Calu3 (cell line): ENCODE measurements around the gene SYTL4. TPM values are rescaled to one million over a fixed set of nuclear protein-coding genes. Genes with fewer than 3 reads are reported as not detected.

Source experiments
- BruUV-seq: library from RNA; stranded (reverse); fragments of 400-500 nt; replicated peaks from 2 replicates; lab custom pipeline; 2021; lab: Mats Ljungman, UMichigan
- CTCF ChIA-PET: fragments of 300-600 bp; sonication (Branson Sonifier 250); formaldehyde crosslinking; loops from one replicate; lab custom pipeline; 2022; ENCODE audit warnings: antibody characterized with exemption; lab: Charles Lee
- DNase-seq: peaks from one replicate; pipeline ENCODE4 v3.0.0; 2022
- H3K27ac Mint-ChIP-seq: one replicate; pipeline ENCODE4 v1.8.0; 2022; ENCODE audit warnings: mixed read lengths; ENCODE audit not compliant: unreplicated experiment
- H3K27me3 Mint-ChIP-seq: one replicate; pipeline ENCODE4 v1.8.0; 2022; ENCODE audit warnings: mixed read lengths; ENCODE audit not compliant: unreplicated experiment
- H3K36me3 Mint-ChIP-seq: one replicate; pipeline ENCODE4 v1.8.0; 2022; ENCODE audit warnings: mild to moderate bottlenecking, moderate library complexity, mixed read lengths; ENCODE audit not compliant: insufficient read depth, unreplicated experiment
- H3K4me1 Mint-ChIP-seq: one replicate; pipeline ENCODE4 v1.8.0; 2022; ENCODE audit warnings: mild to moderate bottlenecking, low read depth, mixed read lengths; ENCODE audit not compliant: unreplicated experiment
- H3K4me3 Mint-ChIP-seq: one replicate; pipeline ENCODE4 v1.8.0; 2022; ENCODE audit warnings: mild to moderate bottlenecking, low read depth, moderate library complexity, mixed read lengths; ENCODE audit not compliant: unreplicated experiment
- H3K9me3 Mint-ChIP-seq: one replicate; pipeline ENCODE4 v1.8.0; 2022; ENCODE audit warnings: low read depth, mixed read lengths; ENCODE audit not compliant: unreplicated experiment
- CTCF ChIP-seq: fragments of 200-600 bp; IDR thresholded peaks from one replicate; pipeline ENCODE4 v1.8.0; 2022; ENCODE audit warnings: antibody characterized with exemption; ENCODE audit not compliant: unreplicated experiment
- intact Hi-C: fragments of 100-400 bp; cut with micrococcal nuclease; formaldehyde crosslinking; loops from one replicate; pipeline ENCODE4 v1.10.0; 2022; ENCODE audit not compliant: unreplicated experiment
- total RNA-seq: library from RNA; stranded (reverse); gene quantifications from 2 replicates; pipeline ENCODE4 v1.2.3, GENCODE V29; 2022

SYTL4 gene
- total RNA-seq, 1 experiment from 2014 or later: 17.3 TPM

GRCh38 chrX:100685284-100685996 is 46.5 kb downstream of the SYTL4 start:
- no peaks in the 10 kb centered on the region for H3K9me3 Mint-ChIP-seq
- no peaks in the 10 kb centered on the region for H3K4me1 Mint-ChIP-seq
- CTCF ChIA-PET: interaction anchor here (1.2 to 1.6 kb wide), 2 partner anchors 14 to 83 kb away, joined by 4 to 12 read pairs; no protein-coding TSS in a partner anchor
- no peaks in the 10 kb centered on the region for H3K27me3 Mint-ChIP-seq
- peak; percentile 73 for DNase-seq
- H3K36me3 Mint-ChIP-seq: peaks cover 11% of the 10 kb centered on the region
- H3K4me3 Mint-ChIP-seq: no peak overlapping the region
- no TSS peak for BruUV-seq
- TF ChIP-seq CTCF: peak; percentile 76
- intact Hi-C loops: loop anchor here (1.0 to 10.0 kb wide), 2 partner anchors 83 to 171 kb away; no protein-coding TSS in a partner anchor
- no peak overlapping the region for H3K27ac Mint-ChIP-seq

DNA sequence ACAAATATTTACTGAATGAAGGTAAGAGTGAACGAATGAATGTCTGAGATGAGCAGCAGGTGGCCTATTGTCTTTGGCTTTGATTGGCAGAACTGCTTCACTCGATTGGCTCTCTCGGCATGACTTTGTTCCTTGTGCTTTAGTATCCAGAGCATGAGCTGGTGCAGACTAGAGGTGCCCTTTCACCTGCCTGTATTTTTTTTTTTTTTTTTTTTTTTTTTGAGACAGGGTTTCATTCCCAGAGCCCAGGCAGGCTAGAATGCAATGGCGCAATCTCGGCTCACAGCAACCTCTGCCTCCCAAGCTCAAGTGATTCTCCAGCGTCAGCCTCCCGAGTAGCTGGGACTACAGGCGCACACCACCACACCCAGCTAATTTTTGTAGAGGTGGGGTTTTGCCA is 49.0 kb downstream of the SYTL4 start:
- H3K36me3 Mint-ChIP-seq: peaks cover 11% of the 10 kb centered on the region
- H3K27ac Mint-ChIP-seq: no peak overlapping the region
- no peak overlapping the region for H3K4me3 Mint-ChIP-seq
- no peaks in the 10 kb centered on the region for H3K9me3 Mint-ChIP-seq
- H3K4me1 Mint-ChIP-seq: no peaks in the 10 kb centered on the region
- no TSS peak for BruUV-seq
- intact Hi-C loops: loop anchor here (10.0 kb wide), 1 partner anchor 168 kb away; no protein-coding TSS in a partner anchor
- CTCF ChIA-PET: no interaction called here
- TF ChIP-seq CTCF: no peak
- DNase-seq: no peak
- H3K27me3 Mint-ChIP-seq: no peaks in the 10 kb centered on the region

DNA sequence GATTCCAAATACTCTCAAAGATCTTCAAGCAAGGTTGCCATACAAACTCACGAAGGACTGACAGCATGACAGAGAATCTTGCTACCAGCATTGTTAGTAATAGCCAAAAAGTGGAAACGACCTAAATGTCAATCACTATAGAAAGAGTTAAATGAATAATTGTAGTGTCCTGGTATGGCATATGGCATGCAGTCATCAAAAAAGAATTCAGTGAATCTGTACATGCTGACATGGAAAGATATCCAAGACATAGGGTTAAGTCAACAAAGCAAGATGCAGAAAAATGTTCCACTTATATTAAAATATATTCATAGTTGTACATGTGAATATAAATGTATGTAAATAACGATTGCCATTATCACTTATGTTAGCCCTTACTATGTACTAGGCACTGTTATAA is 50.3 kb downstream of the SYTL4 start:
- H3K4me1 Mint-ChIP-seq: no peaks in the 10 kb centered on the region
- intact Hi-C loops: loop anchor here (10.0 kb wide), 1 partner anchor 167 kb away; no protein-coding TSS in a partner anchor
- H3K36me3 Mint-ChIP-seq: peaks cover 7% of the 10 kb centered on the region
- DNase-seq: no peak
- no peaks in the 10 kb centered on the region for H3K9me3 Mint-ChIP-seq
- CTCF ChIA-PET: interaction anchor here (1.2 kb wide), 1 partner anchor 10 kb away, joined by 4 read pairs; no protein-coding TSS in a partner anchor
- no peak for TF ChIP-seq CTCF
- no TSS peak for BruUV-seq
- no peak overlapping the region for H3K4me3 Mint-ChIP-seq
- no peak overlapping the region for H3K27ac Mint-ChIP-seq
- H3K27me3 Mint-ChIP-seq: no peaks in the 10 kb centered on the region

GRCh38 chrX:100680756-100681155 is 51.2 kb downstream of the SYTL4 start:
- no peaks in the 10 kb centered on the region for H3K9me3 Mint-ChIP-seq
- no peak overlapping the region for H3K27ac Mint-ChIP-seq
- no peaks in the 10 kb centered on the region for H3K27me3 Mint-ChIP-seq
- no peak for TF ChIP-seq CTCF
- BruUV-seq: no TSS peak
- DNase-seq: no peak
- CTCF ChIA-PET: interaction anchor here (1.2 kb wide), 1 partner anchor 9 kb away, joined by 4 read pairs; no protein-coding TSS in a partner anchor
- intact Hi-C loops: loop anchor here (10.0 kb wide), 1 partner anchor 166 kb away; no protein-coding TSS in a partner anchor
- H3K4me3 Mint-ChIP-seq: no peak overlapping the region
- peaks cover 4% of the 10 kb centered on the region for H3K36me3 Mint-ChIP-seq
- no peaks in the 10 kb centered on the region for H3K4me1 Mint-ChIP-seq
